B cell (primary cell): Measurements from ENCODE around the gene THYN1. TPM values are rescaled to one million over a fixed set of nuclear protein-coding genes. Genes with fewer than 3 reads are reported as not detected.

Experiments
- ATAC-seq: fragments of 200-7000 bp; cut with Tn5 transposase; one replicate; pipeline ENCODE4 v1.10.0; 2021; ENCODE audit warnings: low read depth, mild to moderate bottlenecking, moderate number of reproducible peaks, moderate library complexity
- CTCF ChIA-PET: fragments of 350-600 bp; sonication (Branson Sonifier 250); formaldehyde crosslinking; loops from one replicate; lab custom pipeline; 2021; ENCODE audit warnings: antibody characterized with exemption, inconsistent platforms; lab: Charles Lee
- POLR2A ChIA-PET: fragments of 350-600 bp; sonication (Branson Sonifier 250); formaldehyde crosslinking; loops from one replicate; lab custom pipeline; 2021; ENCODE audit warnings: antibody characterized with exemption; lab: Charles Lee
- DNase-seq: peaks from one replicate; pipeline ENCODE4 v3.0.0; 2013
- H2AFZ ChIP-seq: 2 replicates; pipeline ENCODE4 v1.6.1; 2012; ENCODE audit warnings: mild to moderate bottlenecking, low read depth, low read length; ENCODE audit not compliant: insufficient read depth, poor library complexity, severe bottlenecking
- H3K27ac ChIP-seq, 2 donors: 1 replicate in 1 of 2; 2 replicates in 1 of 2; pipeline ENCODE4 v1.5.1; 2012 to 2013; ENCODE audit warnings: low read length in 2 of 2, mild to moderate bottlenecking in 2 of 2, moderate library complexity in 1 of 2
- H3K27me3 ChIP-seq, 4 experiments: fragments of 200-600 bp in 1 of 4; sonication (generic) in 1 of 4; replicated peaks in 1 of 4; 1 replicate in 2 of 4; 2 replicates in 2 of 4; pipeline versions ENCODE4 v1.6.1 to v1.7.0; 2013 to 2016; ENCODE audit warnings: low read length in 3 of 4, mild to moderate bottlenecking in 2 of 4, mixed read lengths in 1 of 4, moderate library complexity in 1 of 4; ENCODE audit not compliant: insufficient read depth in 4 of 4, control insufficient read depth in 3 of 4; ENCODE audit errors: control extremely low read depth in 1 of 4
- H3K36me3 ChIP-seq, 2 experiments: replicated peaks in 1 of 2; 1 replicate in 1 of 2; 2 replicates in 1 of 2; pipeline versions ENCODE4 v1.6.1 to v1.7.1; 2013; ENCODE audit warnings: low read length in 1 of 2; ENCODE audit not compliant: insufficient read depth in 2 of 2, control insufficient read depth in 1 of 2; ENCODE audit errors: control extremely low read depth in 1 of 2, extremely low read depth in 1 of 2
- H3K4me1 ChIP-seq, 2 donors: fragments of 200-600 bp in 1 of 2; sonication (generic) in 1 of 2; 1 replicate in 1 of 2; 2 replicates in 1 of 2; pipeline versions ENCODE4 v1.5.1 to v1.6.1; 2013 to 2017; ENCODE audit warnings: low read length in 2 of 2; ENCODE audit not compliant: control insufficient read depth in 2 of 2, insufficient read depth in 2 of 2
- H3K4me2 ChIP-seq: replicated peaks from 2 replicates; pipeline ENCODE3; 2012; ENCODE audit warnings: mild to moderate bottlenecking, low read depth, low read length; ENCODE audit not compliant: poor library complexity, severe bottlenecking
- H3K4me3 ChIP-seq, 5 experiments: fragments of 200-600 bp in 1 of 5; sonication (generic) in 1 of 5; 1 replicate in 3 of 5; 2 replicates in 2 of 5; pipeline versions ENCODE4 v1.5.1 to v1.7.0; 2011 to 2016; ENCODE audit warnings: low read length in 4 of 5, mild to moderate bottlenecking in 4 of 5, low read depth in 2 of 5, control low read depth in 1 of 5, moderate library complexity in 1 of 5; ENCODE audit not compliant: insufficient read depth in 1 of 5; ENCODE audit errors: control extremely low read depth in 1 of 5, extremely low read depth in 1 of 5
- H3K79me2 ChIP-seq: fragments of 200-600 bp; sonication (generic); one replicate; pipeline ENCODE4 v1.6.0; 2016; ENCODE audit warnings: low read length; ENCODE audit not compliant: control insufficient read depth, insufficient read depth
- H3K9ac ChIP-seq: fragments of 200-600 bp; sonication (generic); 2 replicates; pipeline ENCODE4 v1.6.1; 2017; ENCODE audit warnings: mild to moderate bottlenecking, low read length, moderate library complexity
- H3K9me3 ChIP-seq, 3 donors: one replicate each; pipeline versions ENCODE4 v1.6.1 to v1.7.1; 2013; ENCODE audit warnings: low read length in 2 of 3; ENCODE audit not compliant: control insufficient read depth in 2 of 3, insufficient read depth in 1 of 3; ENCODE audit errors: control extremely low read depth in 1 of 3
- H4K20me1 ChIP-seq: 2 replicates; pipeline ENCODE4 v1.6.0; 2012; ENCODE audit warnings: mild to moderate bottlenecking, low read length; ENCODE audit not compliant: insufficient read depth, control insufficient read depth, poor library complexity, severe bottlenecking
- H3K27ac Mint-ChIP-seq: one replicate; pipeline ENCODE4 v1.8.0; 2021; ENCODE audit warnings: mixed read lengths
- H3K27me3 Mint-ChIP-seq: one replicate; pipeline ENCODE4 v1.8.0; 2021; ENCODE audit warnings: mixed read lengths
- H3K4me1 Mint-ChIP-seq: one replicate; pipeline ENCODE4 v1.8.0; 2021; ENCODE audit warnings: mixed read lengths
- H3K4me3 Mint-ChIP-seq: one replicate; pipeline ENCODE4 v1.8.0; 2021; ENCODE audit warnings: mixed read lengths
- H3K9me3 Mint-ChIP-seq: one replicate; pipeline ENCODE4 v1.8.0; 2022; ENCODE audit warnings: mixed read lengths; ENCODE audit not compliant: insufficient read depth
- CTCF ChIP-seq: fragments of 200-600 bp; IDR thresholded peaks from one replicate; pipeline ENCODE4 v1.8.0; 2022; ENCODE audit warnings: antibody characterized with exemption, mild to moderate bottlenecking
- EZH2 ChIP-seq: IDR thresholded peaks from 2 replicates; pipeline ENCODE4 v1.6.1; 2012; ENCODE audit warnings: borderline replicate concordance, low read depth, mild to moderate bottlenecking, moderate library complexity, low read length; ENCODE audit not compliant: insufficient read depth, poor library complexity, severe bottlenecking
- WGBS: methylation state at CpG from one replicate; pipeline ENCODE4 v1.1.5; 2013; ENCODE audit warnings: missing lambda C conversion rate; ENCODE audit not compliant: insufficient coverage; 5-methylcytosine and 5-hydroxymethylcytosine counted together
- intact Hi-C: fragments of 100-400 bp; cut with micrococcal nuclease; formaldehyde crosslinking; loops from one replicate; pipeline ENCODE4 v1.10.0; 2022
- polyA plus RNA-seq: library from polyadenylated mRNA; depleted of rRNA; stranded (reverse); fragments of >200 nt; gene quantifications from 2 replicates; pipeline ENCODE4 v1.2.3, GENCODE V29; 2012
- total RNA-seq, 2 donors: library from RNA; stranded (reverse); fragments of 120-200 nt in 1 of 2; gene quantifications; 1 replicate in 1 of 2; 2 replicates in 1 of 2; pipeline versions ENCODE4 v1.2.3 to v1.2.4, GENCODE V29; 2013 to 2022

Gene THYN1
- total and polyA plus RNA-seq, 2 donors (not counting 1 experiment from before 2014, with no cell fraction given) = 36.3 to 38.4 TPM

GRCh38 chr11:134264966-134265764, 12.0 kb upstream of the THYN1 start:
- peaks cover 10% of the 10 kb centered on the region for H3K27me3 Mint-ChIP-seq
- no peak overlapping the region for H3K27ac Mint-ChIP-seq
- H3K4me1 Mint-ChIP-seq = no peaks in the 10 kb centered on the region
- WGBS = 98% methylated on average over 5 of the region's 7 CpGs
- no peak overlapping the region for H3K4me2 ChIP-seq
- H3K4me3 Mint-ChIP-seq = no peak overlapping the region
- no peak for ATAC-seq
- intact Hi-C loops = no loop called here
- no peak for DNase-seq
- no peak for TF ChIP-seq EZH2
- TF ChIP-seq CTCF = no peak
- no peak overlapping the region for H3K4me3 ChIP-seq
- H3K79me2 ChIP-seq = no peaks in the 10 kb centered on the region
- H3K9ac ChIP-seq = no peak overlapping the region
- no peaks in the 10 kb centered on the region for H4K20me1 ChIP-seq
- no peak overlapping the region for H2AFZ ChIP-seq
- no peak overlapping the region for H3K27ac ChIP-seq
- ChIA-PET CTCF (no interaction called here), POLR2A (no interaction called here)
- no peaks in the 10 kb centered on the region for H3K4me1 ChIP-seq
- H3K9me3 ChIP-seq = no peaks in the 10 kb centered on the region
- H3K36me3 ChIP-seq = peaks cover 0 to 34% of the 10 kb centered on the region in 2 experiments
- H3K27me3 ChIP-seq = peaks cover 0 to 3% (median 0%) of the 10 kb centered on the region in 4 experiments
- no peaks in the 10 kb centered on the region for H3K9me3 Mint-ChIP-seq
